ENCODE data around the gene CCDC13. TPM values are rescaled to one million over a fixed set of nuclear protein-coding genes. Genes with fewer than 3 reads are reported as not detected.

CCDC13 gene
- total and polyA plus RNA-seq, 2 experiments from 2014 or later = 0.27 to 0.45 TPM

DNA sequence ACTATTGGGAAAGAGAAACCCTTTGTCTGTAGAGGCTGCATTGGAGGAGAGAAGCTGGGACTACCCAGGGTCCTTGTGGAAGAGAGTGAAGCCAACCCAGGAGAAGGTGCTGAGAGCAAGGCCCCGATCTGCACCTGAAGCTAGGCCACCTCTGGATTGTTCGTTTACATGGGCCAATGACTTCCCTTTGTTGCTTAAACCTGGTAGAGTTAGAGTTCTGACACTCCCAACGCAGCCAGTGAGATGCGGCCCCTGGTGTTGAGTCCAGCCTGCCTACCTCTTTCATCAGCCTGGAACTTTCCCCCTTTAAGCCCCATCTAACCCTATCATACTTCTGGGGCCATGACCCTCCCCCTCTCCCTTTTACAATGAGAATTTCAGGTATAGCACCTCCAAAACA, 30.8 kb downstream of the CCDC13 start (continued):
- TF ChIP-seq, protein P1, sequence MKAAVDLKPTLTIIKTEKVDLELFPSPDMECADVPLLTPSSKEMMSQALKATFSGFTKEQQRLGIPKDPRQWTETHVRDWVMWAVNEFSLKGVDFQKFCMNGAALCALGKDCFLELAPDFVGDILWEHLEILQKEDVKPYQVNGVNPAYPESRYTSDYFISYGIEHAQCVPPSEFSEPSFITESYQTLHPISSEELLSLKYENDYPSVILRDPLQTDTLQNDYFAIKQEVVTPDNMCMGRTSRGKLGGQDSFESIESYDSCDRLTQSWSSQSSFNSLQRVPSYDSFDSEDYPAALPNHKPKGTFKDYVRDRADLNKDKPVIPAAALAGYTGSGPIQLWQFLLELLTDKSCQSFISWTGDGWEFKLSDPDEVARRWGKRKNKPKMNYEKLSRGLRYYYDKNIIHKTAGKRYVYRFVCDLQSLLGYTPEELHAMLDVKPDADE (IDR thresholded peaks at IDR 0.05) = no peak
- TF ChIP-seq STAT1 (IDR thresholded peaks at IDR 0.05; ENCODE audit: unreplicated experiment) (no peak), EZH2phosphoT487 (IDR thresholded peaks at IDR 0.05; ENCODE audit: unreplicated experiment) (no peak)

DNA sequence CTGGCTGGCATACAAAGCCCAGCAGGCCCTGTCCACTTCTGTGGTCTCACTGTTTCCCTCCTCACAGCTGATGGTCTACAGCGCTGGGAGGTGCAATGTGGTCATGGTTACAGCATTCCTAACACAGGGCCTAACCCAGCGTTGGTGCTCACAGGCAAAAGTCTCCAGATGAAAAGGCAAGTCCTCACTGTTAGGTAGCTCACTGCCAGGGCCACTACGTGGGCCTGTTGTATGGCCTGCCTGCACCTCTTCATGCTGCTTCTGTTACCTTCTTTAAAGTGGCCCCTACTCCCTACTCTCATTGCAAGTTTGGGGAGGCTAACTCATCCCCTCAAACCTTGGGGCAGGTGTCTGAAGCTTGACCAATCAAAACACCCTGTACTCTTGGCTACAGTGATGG, 31.3 kb downstream of the CCDC13 start:
- peaks cover 12% of the 10 kb centered on the region; the same call in 1 of the 3 replicates for H3K4me1 Mint-ChIP-seq
- H3K27me3 Mint-ChIP-seq (ENCODE audit: insufficient read depth, low read depth, poor library complexity) = peaks cover 4% of the 10 kb centered on the region
- no peak overlapping the region for H3K27ac Mint-ChIP-seq
- H3K79me2 ChIP-seq (replicated peaks; ENCODE audit: insufficient read depth) = no peaks in the 10 kb centered on the region
- H4K20me1 ChIP-seq (replicated peaks; ENCODE audit: insufficient read depth) = no peaks in the 10 kb centered on the region
- H3K4me1 ChIP-seq (ENCODE audit: insufficient read depth) = no peaks in the 10 kb centered on the region
- no peaks in the 10 kb centered on the region for H3K27me3 ChIP-seq (ENCODE audit: insufficient read depth)
- no peak overlapping the region for H3K4me2 ChIP-seq
- no peak overlapping the region for H2AFZ ChIP-seq
- no peaks in the 10 kb centered on the region for H3K36me3 ChIP-seq (ENCODE audit: insufficient read depth)
- H3K9me3 Mint-ChIP-seq = peaks cover 6% of the 10 kb centered on the region; the same call in 1 of the 3 replicates
- H3K9me2 ChIP-seq (ENCODE audit: insufficient read depth) = 0 out of 2 replicates have a peak, but pooled peaks cover 2% of the 10 kb centered on the region
- H3K4me3 Mint-ChIP-seq = no peak overlapping the region
- H3K27ac ChIP-seq (ENCODE audit: low read depth) = no peak overlapping the region
- H3K4me3 ChIP-seq = no peak overlapping the region
- no peaks in the 10 kb centered on the region for H3K36me3 Mint-ChIP-seq (ENCODE audit: low read depth)
- H3F3A ChIP-seq (replicated peaks; ENCODE audit: low read depth) = no peaks in the 10 kb centered on the region
- ATAC-seq (no peak), DNase-seq (ENCODE audit: low spot score) (no peak)
- TF ChIP-seq JUNB (IDR thresholded peaks at IDR 0.05; ENCODE audit: unreplicated experiment) (no peak), POLR2AphosphoS5 (IDR thresholded peaks at IDR 0.05; ENCODE audit: low read depth) (no peak), EZH2phosphoT487 (IDR thresholded peaks at IDR 0.05; ENCODE audit: unreplicated experiment) (no peak), NANOG (IDR thresholded peaks at IDR 0.05; ENCODE audit: borderline replicate concordance) (no peak), STAT1 (IDR thresholded peaks at IDR 0.05; ENCODE audit: unreplicated experiment) (no peak), ZNF331 (CRISPR knock-in tag; IDR thresholded peaks at IDR 0.05; ENCODE audit: low read depth) (no peak), EZH2 (IDR thresholded peaks at IDR 0.05; ENCODE audit: low read depth, unreplicated experiment) (no peak), ZNF114 (CRISPR knock-in tag; IDR thresholded peaks at IDR 0.05) (no peak)
- TF ChIP-seq, protein P1 (IDR thresholded peaks at IDR 0.05) = no peak
- TF ChIP-seq, protein P2, sequence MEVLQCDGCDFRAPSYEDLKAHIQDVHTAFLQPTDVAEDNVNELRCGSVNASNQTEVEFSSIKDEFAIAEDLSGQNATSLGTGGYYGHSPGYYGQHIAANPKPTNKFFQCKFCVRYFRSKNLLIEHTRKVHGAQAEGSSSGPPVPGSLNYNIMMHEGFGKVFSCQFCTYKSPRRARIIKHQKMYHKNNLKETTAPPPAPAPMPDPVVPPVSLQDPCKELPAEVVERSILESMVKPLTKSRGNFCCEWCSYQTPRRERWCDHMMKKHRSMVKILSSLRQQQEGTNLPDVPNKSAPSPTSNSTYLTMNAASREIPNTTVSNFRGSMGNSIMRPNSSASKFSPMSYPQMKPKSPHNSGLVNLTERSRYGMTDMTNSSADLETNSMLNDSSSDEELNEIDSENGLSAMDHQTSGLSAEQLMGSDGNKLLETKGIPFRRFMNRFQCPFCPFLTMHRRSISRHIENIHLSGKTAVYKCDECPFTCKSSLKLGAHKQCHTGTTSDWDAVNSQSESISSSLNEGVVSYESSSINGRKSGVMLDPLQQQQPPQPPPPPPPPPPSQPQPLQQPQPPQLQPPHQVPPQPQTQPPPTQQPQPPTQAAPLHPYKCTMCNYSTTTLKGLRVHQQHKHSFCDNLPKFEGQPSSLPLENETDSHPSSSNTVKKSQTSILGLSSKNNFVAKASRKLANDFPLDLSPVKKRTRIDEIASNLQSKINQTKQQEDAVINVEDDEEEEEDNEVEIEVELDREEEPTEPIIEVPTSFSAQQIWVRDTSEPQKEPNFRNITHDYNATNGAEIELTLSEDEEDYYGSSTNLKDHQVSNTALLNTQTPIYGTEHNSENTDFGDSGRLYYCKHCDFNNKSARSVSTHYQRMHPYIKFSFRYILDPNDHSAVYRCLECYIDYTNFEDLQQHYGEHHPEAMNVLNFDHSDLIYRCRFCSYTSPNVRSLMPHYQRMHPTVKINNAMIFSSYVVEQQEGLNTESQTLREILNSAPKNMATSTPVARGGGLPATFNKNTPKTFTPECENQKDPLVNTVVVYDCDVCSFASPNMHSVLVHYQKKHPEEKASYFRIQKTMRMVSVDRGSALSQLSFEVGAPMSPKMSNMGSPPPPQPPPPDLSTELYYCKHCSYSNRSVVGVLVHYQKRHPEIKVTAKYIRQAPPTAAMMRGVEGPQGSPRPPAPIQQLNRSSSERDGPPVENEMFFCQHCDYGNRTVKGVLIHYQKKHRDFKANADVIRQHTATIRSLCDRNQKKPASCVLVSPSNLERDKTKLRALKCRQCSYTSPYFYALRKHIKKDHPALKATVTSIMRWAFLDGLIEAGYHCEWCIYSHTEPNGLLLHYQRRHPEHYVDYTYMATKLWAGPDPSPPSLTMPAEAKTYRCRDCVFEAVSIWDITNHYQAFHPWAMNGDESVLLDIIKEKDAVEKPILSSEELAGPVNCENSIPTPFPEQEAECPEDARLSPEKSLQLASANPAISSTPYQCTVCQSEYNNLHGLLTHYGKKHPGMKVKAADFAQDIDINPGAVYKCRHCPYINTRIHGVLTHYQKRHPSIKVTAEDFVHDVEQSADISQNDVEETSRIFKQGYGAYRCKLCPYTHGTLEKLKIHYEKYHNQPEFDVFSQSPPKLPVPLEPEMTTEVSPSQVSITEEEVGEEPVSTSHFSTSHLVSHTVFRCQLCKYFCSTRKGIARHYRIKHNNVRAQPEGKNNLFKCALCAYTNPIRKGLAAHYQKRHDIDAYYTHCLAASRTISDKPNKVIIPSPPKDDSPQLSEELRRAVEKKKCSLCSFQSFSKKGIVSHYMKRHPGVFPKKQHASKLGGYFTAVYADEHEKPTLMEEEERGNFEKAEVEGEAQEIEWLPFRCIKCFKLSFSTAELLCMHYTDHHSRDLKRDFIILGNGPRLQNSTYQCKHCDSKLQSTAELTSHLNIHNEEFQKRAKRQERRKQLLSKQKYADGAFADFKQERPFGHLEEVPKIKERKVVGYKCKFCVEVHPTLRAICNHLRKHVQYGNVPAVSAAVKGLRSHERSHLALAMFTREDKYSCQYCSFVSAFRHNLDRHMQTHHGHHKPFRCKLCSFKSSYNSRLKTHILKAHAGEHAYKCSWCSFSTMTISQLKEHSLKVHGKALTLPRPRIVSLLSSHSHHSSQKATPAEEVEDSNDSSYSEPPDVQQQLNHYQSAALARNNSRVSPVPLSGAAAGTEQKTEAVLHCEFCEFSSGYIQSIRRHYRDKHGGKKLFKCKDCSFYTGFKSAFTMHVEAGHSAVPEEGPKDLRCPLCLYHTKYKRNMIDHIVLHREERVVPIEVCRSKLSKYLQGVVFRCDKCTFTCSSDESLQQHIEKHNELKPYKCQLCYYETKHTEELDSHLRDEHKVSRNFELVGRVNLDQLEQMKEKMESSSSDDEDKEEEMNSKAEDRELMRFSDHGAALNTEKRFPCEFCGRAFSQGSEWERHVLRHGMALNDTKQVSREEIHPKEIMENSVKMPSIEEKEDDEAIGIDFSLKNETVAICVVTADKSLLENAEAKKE (CRISPR knock-in tag; IDR thresholded peaks at IDR 0.05) = no peak
- TF ChIP-seq, protein P3, sequence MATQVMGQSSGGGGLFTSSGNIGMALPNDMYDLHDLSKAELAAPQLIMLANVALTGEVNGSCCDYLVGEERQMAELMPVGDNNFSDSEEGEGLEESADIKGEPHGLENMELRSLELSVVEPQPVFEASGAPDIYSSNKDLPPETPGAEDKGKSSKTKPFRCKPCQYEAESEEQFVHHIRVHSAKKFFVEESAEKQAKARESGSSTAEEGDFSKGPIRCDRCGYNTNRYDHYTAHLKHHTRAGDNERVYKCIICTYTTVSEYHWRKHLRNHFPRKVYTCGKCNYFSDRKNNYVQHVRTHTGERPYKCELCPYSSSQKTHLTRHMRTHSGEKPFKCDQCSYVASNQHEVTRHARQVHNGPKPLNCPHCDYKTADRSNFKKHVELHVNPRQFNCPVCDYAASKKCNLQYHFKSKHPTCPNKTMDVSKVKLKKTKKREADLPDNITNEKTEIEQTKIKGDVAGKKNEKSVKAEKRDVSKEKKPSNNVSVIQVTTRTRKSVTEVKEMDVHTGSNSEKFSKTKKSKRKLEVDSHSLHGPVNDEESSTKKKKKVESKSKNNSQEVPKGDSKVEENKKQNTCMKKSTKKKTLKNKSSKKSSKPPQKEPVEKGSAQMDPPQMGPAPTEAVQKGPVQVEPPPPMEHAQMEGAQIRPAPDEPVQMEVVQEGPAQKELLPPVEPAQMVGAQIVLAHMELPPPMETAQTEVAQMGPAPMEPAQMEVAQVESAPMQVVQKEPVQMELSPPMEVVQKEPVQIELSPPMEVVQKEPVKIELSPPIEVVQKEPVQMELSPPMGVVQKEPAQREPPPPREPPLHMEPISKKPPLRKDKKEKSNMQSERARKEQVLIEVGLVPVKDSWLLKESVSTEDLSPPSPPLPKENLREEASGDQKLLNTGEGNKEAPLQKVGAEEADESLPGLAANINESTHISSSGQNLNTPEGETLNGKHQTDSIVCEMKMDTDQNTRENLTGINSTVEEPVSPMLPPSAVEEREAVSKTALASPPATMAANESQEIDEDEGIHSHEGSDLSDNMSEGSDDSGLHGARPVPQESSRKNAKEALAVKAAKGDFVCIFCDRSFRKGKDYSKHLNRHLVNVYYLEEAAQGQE (IDR thresholded peaks at IDR 0.05; ENCODE audit: unreplicated experiment) = no peak
